ENCODE data around the gene RCL1.
"Not testable (repeated sequence)": the region's sequence is repeated elsewhere in the genome, so short reads cannot be mapped to it uniquely, and the experiment has no call there.

The RCL1 gene

GRCh38 chr9:4894076-4894475 is 101.3 kb downstream of the RCL1 start:
- Histone ChIP-seq H3K9me3 (ENCODE audit: insufficient read depth, low read length) (no peaks in the 10 kb centered on the region), H3K27me3 (ENCODE audit: low read depth, low read length) (no peaks in the 10 kb centered on the region), H3K4me1 (ENCODE audit: low read length) (no peaks in the 10 kb centered on the region), H3K4me3 (ENCODE audit: low read length) (no peak overlapping the region), H3K27ac (ENCODE audit: low read length) (no peak overlapping the region), H3K4me2 (ENCODE audit: low read length) (no peak overlapping the region), H3K9ac (ENCODE audit: low read length) (no peak overlapping the region), H4K20me1 (ENCODE audit: insufficient read depth, low read length) (no peaks in the 10 kb centered on the region), H3K36me3 (replicated peaks; ENCODE audit: low read depth, low read length) (no peaks in the 10 kb centered on the region), H3K79me2 (ENCODE audit: low read length) (no peaks in the 10 kb centered on the region), H2AFZ (ENCODE audit: low read depth, low read length) (no peak overlapping the region)
- TF ChIP-seq CTCF (IDR thresholded peaks at IDR 0.05; ENCODE audit: low read depth, low read length) (no peak), EZH2phosphoT487 (IDR thresholded peaks at IDR 0.05; ENCODE audit: low read depth) (no peak)

- H3K4me3 ChIP-seq (ENCODE audit: low read length); H3K79me2 ChIP-seq (ENCODE audit: low read length); H3K4me2 ChIP-seq (ENCODE audit: low read length); H3K9ac ChIP-seq (ENCODE audit: low read length); H4K20me1 ChIP-seq (ENCODE audit: insufficient read depth, low read length); H3K4me1 ChIP-seq (ENCODE audit: low read length); H3K9me3 ChIP-seq (ENCODE audit: insufficient read depth, low read length); H3K36me3 ChIP-seq (replicated peaks; ENCODE audit: low read depth, low read length); H2AFZ ChIP-seq (ENCODE audit: low read depth, low read length); H3K27ac ChIP-seq (ENCODE audit: low read length); H3K27me3 ChIP-seq (ENCODE audit: low read depth, low read length): not testable (repeated sequence)
Measured at GRCh38 chr9:4899853-4900252, 107.1 kb downstream of the RCL1 start.

- H3K36me3 ChIP-seq (replicated peaks; ENCODE audit: low read depth, low read length); H3K4me1 ChIP-seq (ENCODE audit: low read length); H3K9me3 ChIP-seq (ENCODE audit: insufficient read depth, low read length); H3K27ac ChIP-seq (ENCODE audit: low read length); H3K4me2 ChIP-seq (ENCODE audit: low read length); H3K9ac ChIP-seq (ENCODE audit: low read length); H3K79me2 ChIP-seq (ENCODE audit: low read length); H2AFZ ChIP-seq (ENCODE audit: low read depth, low read length); H3K27me3 ChIP-seq (ENCODE audit: low read depth, low read length); H3K4me3 ChIP-seq (ENCODE audit: low read length); H4K20me1 ChIP-seq (ENCODE audit: insufficient read depth, low read length): not testable (repeated sequence)
Measured at GRCh38 chr9:4901401-4902134, 108.8 kb downstream of the RCL1 start.

- Histone ChIP-seq H3K9me3 (ENCODE audit: insufficient read depth, low read length) (no peaks in the 10 kb centered on the region), H3K27ac (ENCODE audit: low read length) (no peak overlapping the region), H3K4me3 (ENCODE audit: low read length) (no peak overlapping the region), H3K4me1 (ENCODE audit: low read length) (no peaks in the 10 kb centered on the region), H3K27me3 (ENCODE audit: low read depth, low read length) (no peaks in the 10 kb centered on the region), H3K36me3 (replicated peaks; ENCODE audit: low read depth, low read length) (no peaks in the 10 kb centered on the region), H3K4me2 (ENCODE audit: low read length) (no peak overlapping the region), H3K79me2 (ENCODE audit: low read length) (no peaks in the 10 kb centered on the region), H3K9ac (ENCODE audit: low read length) (no peak overlapping the region), H2AFZ (ENCODE audit: low read depth, low read length) (no peak overlapping the region), H4K20me1 (ENCODE audit: insufficient read depth, low read length) (no peaks in the 10 kb centered on the region)
- no peak for TF ChIP-seq CTCF (IDR thresholded peaks at IDR 0.05; ENCODE audit: low read depth, low read length)
- no peak for TF ChIP-seq EZH2phosphoT487 (IDR thresholded peaks at IDR 0.05; ENCODE audit: low read depth)
Measured at GRCh38 chr9:4902135-4902475, 109.4 kb downstream of the RCL1 start.

GRCh38 chr9:4904322-4905134 is 111.8 kb downstream of the RCL1 start:
- Histone ChIP-seq H3K4me3 (ENCODE audit: low read length) (no peak overlapping the region), H3K4me2 (ENCODE audit: low read length) (no peak overlapping the region), H3K9me3 (ENCODE audit: insufficient read depth, low read length) (no peaks in the 10 kb centered on the region), H2AFZ (ENCODE audit: low read depth, low read length) (no peak overlapping the region), H3K36me3 (replicated peaks; ENCODE audit: low read depth, low read length) (no peaks in the 10 kb centered on the region), H3K27me3 (ENCODE audit: low read depth, low read length) (no peaks in the 10 kb centered on the region), H3K9ac (ENCODE audit: low read length) (no peak overlapping the region), H3K27ac (ENCODE audit: low read length) (no peak overlapping the region), H3K79me2 (ENCODE audit: low read length) (no peaks in the 10 kb centered on the region), H4K20me1 (ENCODE audit: insufficient read depth, low read length) (no peaks in the 10 kb centered on the region), H3K4me1 (ENCODE audit: low read length) (no peaks in the 10 kb centered on the region)
- TF ChIP-seq EZH2phosphoT487 (IDR thresholded peaks at IDR 0.05; ENCODE audit: low read depth) (no peak), CTCF (IDR thresholded peaks at IDR 0.05; ENCODE audit: low read depth, low read length) (no peak)
